ENCODE data around the gene MEAF6. TPM values are rescaled to one million over a fixed set of nuclear protein-coding genes. Genes with fewer than 3 reads are reported as not detected.
"Not testable (repeated sequence)": the region's sequence is repeated elsewhere in the genome, so short reads cannot be mapped to it uniquely, and the experiment has no call there.

Gene MEAF6
- 10 to 100 TPM; 48.0 to 66.8 TPM for total RNA-seq

- no peaks in the 10 kb centered on the region for H3K9me3 Mint-ChIP-seq
- peak within 1 kb of the TSS; percentile 95 to 98 for H3K27ac Mint-ChIP-seq
- peaks cover 12 to 23% of the 10 kb centered on the region in 2 donors for H3K36me3 Mint-ChIP-seq
Observed at GRCh38 chr1:37514350-37515184, at the start of gene MEAF6. MEAF6 (minus strand) TSS chr1:37514766; CDS start chr1:37514746, 20 bp downstream.

DNA sequence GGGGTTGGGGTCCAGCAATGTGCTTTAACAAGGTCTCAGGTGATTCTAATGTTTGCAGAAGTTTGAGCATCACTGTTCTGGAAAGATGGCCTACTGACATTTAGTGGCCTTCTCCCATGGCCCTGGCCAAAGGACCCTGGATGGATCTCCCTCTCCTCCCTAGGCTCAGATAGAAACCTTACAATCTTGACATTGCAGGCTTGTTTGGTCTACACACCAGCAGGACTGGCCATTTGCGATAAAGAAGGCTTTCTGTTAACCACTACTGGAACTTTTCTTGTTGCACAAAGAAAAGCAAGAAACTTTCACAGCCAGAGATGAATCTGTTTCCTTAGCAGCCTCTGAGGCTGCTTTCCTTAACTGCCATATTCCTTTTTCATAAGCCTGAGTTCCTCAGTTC is 48.4 kb upstream of the MEAF6 start:
- peak overlapping the region in 1 of 2 donors; percentile 47 for H3K27ac Mint-ChIP-seq

More at GRCh38 chr1:37514350-37515184, at the start of gene MEAF6:
- peak; percentile 88 to 89 for DNase-seq (ENCODE audit: low spot score in 2 of 2)
- ATAC-seq: peak; percentile 91 to 92

DNA sequence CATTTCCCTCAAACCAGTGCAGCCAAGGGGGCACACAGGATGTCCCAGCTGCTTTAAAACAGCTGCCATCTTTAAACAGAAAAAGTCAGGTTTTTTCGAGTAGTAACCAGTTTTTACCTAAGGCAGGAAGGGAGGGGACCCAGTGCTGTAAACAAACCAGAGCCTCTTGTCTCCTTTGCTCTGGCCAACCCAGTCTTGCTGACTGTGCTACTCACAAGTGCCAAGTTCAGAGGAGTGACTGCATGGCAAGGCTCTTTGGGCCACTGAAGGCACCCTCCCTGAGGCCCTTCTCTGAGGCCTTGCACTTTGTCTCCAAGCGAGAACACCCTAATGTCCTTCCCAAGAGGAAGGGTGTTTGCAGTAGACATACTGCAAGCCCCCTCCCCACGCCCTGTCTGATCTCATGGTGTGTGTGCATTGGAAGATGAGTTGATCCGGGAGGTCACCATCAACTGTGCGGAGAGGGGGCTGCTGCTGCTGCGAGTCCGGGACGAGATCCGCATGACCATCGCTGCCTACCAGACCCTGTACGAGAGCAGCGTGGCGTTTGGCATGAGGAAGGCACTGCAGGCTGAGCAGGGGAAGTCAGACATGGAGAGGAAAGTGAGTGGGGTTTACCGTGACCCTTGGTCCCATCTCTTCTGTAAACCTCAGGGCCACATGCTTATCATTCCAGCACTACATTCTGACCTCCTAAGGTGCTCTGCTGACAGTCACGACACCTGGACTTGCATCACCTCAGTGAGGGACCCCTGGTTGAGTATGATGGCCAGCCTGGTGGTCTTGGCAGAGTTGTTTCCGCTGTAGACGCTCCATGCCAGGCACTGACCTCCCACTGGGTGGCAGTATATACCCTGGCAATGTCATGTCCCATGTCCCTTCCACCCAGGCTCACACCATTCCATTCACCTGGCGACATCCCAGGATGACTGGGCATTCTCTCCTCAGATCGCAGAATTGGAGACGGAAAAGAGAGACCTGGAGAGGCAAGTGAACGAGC is 46.9 kb upstream of the MEAF6 start:
- peak in 1 of 2 donors; percentile 45 for DNase-seq (ENCODE audit: low spot score in 2 of 2)
- ATAC-seq: peak; percentile 64 to 74
- Mint-ChIP-seq H3K36me3 (peaks cover 0 to 5% of the 10 kb centered on the region in 2 donors), H3K27ac (peak overlapping the region; percentile 3 to 93), H3K9me3 (no peaks in the 10 kb centered on the region)

More for the DNA sequence above, 48.4 kb upstream of the MEAF6 start:
- no peak for DNase-seq (ENCODE audit: low spot score in 2 of 2)
- ATAC-seq: no peak
- H3K9me3 Mint-ChIP-seq: no peaks in the 10 kb centered on the region
- peaks cover 6 to 10% of the 10 kb centered on the region in 2 donors for H3K36me3 Mint-ChIP-seq

GRCh38 chr1:37560401-37561132 is 46.0 kb upstream of the MEAF6 start:
- ATAC-seq (no peak), DNase-seq (ENCODE audit: low spot score in 2 of 2) (no peak)
- Mint-ChIP-seq H3K9me3 (no peaks in the 10 kb centered on the region), H3K27ac (peak overlapping the region in 1 of 2 donors; percentile 51), H3K36me3 (peaks cover 0 to 3% of the 10 kb centered on the region in 2 donors)

DNA sequence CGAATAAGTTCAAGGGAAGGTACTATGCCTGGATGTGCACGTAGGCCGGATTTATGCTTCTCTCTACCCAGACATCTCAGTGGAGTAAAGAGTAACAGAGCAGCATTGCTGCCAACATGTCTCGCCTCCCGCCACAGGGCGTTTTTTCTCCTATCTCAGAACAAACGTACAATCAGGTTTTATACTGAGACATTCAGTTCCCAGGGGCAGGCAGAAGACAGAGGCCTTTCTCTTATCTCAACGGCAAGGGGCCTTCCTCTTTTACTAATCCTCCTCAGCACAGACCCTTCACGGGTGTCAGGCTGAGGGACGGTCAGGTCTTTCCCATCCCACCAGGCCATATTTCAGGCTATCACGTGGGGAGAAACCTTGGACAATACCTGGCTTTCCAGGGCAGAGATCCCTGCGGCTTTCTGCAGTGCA is 45.4 kb upstream of the MEAF6 start:
- not testable (repeated sequence) for ATAC-seq; H3K36me3 Mint-ChIP-seq; DNase-seq (ENCODE audit: low spot score in 2 of 2); H3K9me3 Mint-ChIP-seq; H3K27ac Mint-ChIP-seq

DNA sequence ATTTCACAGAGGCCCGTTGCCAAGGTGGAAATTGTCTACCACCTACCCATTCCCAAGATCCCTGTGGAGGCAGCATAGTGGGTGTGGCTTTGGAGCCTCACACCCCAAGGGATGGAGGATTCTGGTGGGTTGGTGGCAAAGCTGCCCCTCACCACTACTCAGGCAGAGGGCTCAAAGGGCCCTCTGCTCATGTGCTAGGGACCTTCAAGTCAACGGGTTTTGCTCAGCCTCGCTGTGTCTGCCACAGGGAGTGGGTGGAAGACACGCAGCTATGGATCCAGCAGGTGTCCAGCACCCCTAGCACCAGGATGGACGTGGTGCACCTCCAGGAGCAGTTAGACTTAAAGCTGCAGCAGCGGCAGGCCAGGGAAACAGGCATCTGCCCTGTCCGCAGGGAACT is 44.5 kb upstream of the MEAF6 start:
- ATAC-seq (no peak), DNase-seq (ENCODE audit: low spot score in 2 of 2) (no peak)
- Mint-ChIP-seq H3K27ac (peak overlapping the region in 1 of 2 donors; percentile 34), H3K9me3 (no peaks in the 10 kb centered on the region), H3K36me3 (peaks cover 4 to 5% of the 10 kb centered on the region in 2 donors)

DNA sequence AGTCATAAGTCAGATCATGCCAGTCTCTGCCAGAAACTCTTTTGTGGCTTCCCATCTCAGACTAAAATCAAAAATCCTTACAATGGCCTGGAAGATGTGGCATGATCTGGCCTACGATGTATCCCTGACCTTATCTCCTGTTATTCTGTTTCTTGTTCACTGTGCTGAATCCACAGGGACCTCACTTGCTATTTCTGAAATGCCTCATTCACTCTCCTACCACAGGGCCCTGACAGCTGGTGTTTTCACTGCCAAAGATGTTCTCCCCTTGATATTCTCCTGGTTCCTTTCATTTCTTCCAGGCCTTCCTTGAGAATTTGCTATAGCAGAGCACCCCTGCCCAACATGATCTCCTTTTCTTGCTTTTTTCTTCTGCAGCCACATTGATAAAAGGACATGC is 43.8 kb upstream of the MEAF6 start:
- H3K9me3 Mint-ChIP-seq: no peaks in the 10 kb centered on the region
- DNase-seq (ENCODE audit: low spot score in 2 of 2): no peak
- peak overlapping the region in 1 of 2 donors; percentile 34 for H3K27ac Mint-ChIP-seq
- peaks cover 8 to 10% of the 10 kb centered on the region in 2 donors for H3K36me3 Mint-ChIP-seq
- ATAC-seq: no peak

DNA sequence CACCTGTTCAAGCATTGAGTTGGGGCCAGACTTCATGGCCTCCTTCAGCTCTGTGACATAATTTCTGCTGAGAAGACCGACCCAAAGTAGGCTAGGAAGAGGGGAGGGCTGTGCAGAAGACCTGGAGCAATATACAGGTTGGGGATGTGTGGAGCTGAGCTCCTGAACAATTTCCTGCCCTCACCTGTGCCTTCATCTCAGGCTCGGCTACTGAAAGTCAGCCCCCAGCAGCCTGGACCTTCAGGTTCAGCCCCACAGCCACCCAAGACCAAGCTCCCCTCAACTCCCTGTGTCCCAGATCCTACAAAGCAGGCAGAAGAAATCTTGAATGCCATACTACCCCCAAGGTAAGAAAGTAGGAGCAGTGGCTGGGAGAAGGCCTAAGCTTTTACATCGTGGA is 42.8 kb upstream of the MEAF6 start:
- DNase-seq (ENCODE audit: low spot score in 2 of 2) (no peak), ATAC-seq (no peak)
- H3K36me3 Mint-ChIP-seq: peaks cover 15 to 19% of the 10 kb centered on the region in 2 donors
- H3K27ac Mint-ChIP-seq: no peak overlapping the region
- H3K9me3 Mint-ChIP-seq: no peaks in the 10 kb centered on the region

DNA sequence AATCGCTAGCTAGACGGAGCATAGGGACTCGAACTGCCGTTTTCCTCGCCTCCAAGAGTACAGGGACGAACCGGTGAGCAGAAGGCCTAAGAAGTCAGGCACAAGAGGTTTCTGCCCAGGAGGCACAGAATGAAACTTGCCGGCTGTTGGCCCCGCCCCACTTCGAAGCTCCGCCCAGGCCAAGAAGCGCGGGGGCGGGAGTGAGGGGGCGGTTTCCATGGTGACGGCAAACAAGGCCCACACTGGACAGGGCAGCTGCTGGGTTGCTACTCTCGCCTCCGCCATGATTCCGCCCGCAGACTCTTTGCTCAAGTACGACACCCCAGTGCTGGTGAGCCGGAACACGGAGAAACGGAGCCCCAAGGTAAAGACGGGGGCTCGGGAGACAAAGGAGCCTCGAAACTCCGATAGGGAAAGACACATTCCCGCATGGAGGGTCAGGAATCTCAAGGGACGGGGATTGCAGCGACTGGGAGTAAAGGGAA is 42.2 kb upstream of the MEAF6 start, which contains the start of gene DNALI1:
DNALI1 (plus strand) TSS at position 229 of the 485 bp plus-strand sequence; CDS start at position 284, 55 bp downstream.
- peak in 1 of 2 donors; percentile 50 for DNase-seq (ENCODE audit: low spot score in 2 of 2)
- Mint-ChIP-seq H3K9me3 (no peaks in the 10 kb centered on the region), H3K27ac (peak within 1 kb of the TSS in 1 of 2 donors; percentile 30), H3K36me3 (peaks cover 15 to 19% of the 10 kb centered on the region in 2 donors)
- no peak for ATAC-seq

DNA sequence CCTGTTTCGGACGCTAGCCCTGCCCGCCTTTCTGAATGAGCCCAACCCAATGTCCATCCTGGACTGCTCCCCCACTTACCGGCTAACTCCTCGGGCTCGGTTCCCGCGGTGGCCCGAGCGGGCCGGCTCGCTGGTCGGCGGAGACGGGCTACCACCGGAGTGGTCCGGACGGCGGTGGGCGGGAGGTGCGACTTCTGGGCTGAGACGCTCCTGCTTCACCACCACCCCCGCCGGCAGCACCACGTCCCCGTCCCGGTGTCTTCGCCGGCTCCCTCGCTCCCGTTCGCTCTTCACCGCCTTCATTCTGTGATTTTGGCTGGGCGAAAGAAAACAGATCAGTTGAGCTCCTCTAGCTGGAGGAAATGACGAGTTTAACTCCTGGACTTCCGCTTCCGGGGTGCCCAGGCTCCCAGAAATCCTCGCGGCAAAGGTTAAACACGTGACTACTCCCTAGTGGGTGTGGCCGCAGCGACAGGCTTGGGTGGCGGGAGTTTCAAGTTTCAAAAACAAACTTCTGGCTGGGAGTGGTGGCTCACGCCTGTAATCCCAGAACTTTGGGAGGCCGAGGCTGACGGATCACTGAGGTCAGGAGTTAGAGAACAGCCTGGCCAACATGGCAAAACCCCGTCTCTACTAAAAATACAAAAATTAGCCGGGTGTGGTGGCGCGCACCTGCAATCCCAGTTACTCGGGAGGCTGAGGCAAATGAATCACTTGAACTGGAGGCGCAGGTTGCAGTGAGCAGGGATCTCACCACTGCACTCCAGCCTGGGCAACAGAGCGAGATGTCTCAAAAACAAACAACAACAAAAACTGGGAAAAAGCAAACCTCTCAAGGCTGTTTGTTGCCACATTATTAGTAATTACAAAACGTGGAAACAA is 39.6 kb upstream of the MEAF6 start, which contains the start of gene SNIP1:
SNIP1 (minus strand) TSS at position 367 of the 882 bp plus-strand sequence; CDS start at position 303, 64 bp downstream.
- H3K9me3 Mint-ChIP-seq: no peaks in the 10 kb centered on the region
- ATAC-seq: peak; percentile 95 to 100

DNA sequence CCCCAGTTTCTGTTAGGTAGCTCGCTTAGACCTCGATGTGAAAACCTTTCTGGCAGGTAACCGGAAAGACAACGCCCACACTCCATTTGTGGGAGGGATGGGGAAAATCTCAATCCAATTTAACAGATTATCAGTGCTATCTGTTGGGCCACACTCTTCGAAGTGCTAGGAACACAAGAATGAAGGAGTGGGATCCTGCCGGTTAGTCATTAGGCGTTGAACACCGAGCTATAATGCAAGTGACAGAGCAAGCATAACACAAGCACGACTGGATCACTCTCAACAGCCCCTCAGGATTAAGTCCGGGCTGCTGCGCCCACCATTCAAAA is 39.0 kb upstream of the MEAF6 start:
- peak overlapping the region; percentile 83 to 99 for H3K27ac Mint-ChIP-seq
- peaks cover 19 to 20% of the 10 kb centered on the region in 2 donors for H3K36me3 Mint-ChIP-seq
- ATAC-seq (peak; percentile 4 to 10), DNase-seq (ENCODE audit: low spot score in 2 of 2) (no peak)
- no peaks in the 10 kb centered on the region for H3K9me3 Mint-ChIP-seq

More for the DNA sequence above, 39.6 kb upstream of the MEAF6 start, which contains the start of gene SNIP1:
- Mint-ChIP-seq H3K36me3 (peaks cover 15 to 19% of the 10 kb centered on the region in 2 donors), H3K27ac (peak within 1 kb of the TSS; percentile 99 to 100)
- DNase-seq (ENCODE audit: low spot score in 2 of 2): peak; percentile 86 to 92

- Mint-ChIP-seq H3K27ac (peak overlapping the region in 1 of 2 donors; percentile 76), H3K9me3 (no peaks in the 10 kb centered on the region), H3K36me3 (peaks cover 30 to 32% of the 10 kb centered on the region in 2 donors)
- DNase-seq (ENCODE audit: low spot score in 2 of 2) (no peak), ATAC-seq (no peak)
Observed at GRCh38 chr1:37549341-37549740, 34.8 kb upstream of the MEAF6 start.

DNA sequence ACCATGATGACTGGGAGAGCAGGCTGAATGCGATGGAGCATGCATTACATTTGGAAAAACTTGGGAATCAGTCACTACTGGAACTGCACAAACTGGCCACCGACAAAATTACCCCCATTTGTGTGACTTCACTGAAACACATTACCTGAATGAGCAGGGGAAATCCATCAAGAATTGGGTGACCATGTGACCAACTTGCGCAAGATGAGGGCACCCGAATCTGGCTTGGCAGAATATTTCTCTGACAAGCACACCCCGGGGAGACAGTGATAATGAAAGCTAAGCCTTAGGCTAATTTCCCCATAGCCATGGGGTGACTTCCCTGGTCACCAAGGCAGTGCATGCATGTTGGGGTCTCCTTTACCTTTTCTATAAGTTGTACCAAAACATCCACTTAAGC is 30.5 kb upstream of the MEAF6 start:
- no peak for ATAC-seq
- DNase-seq (ENCODE audit: low spot score in 2 of 2): no peak
- Mint-ChIP-seq H3K36me3 (peaks cover 18 to 31% of the 10 kb centered on the region in 2 donors), H3K27ac (no peak overlapping the region), H3K9me3 (no peaks in the 10 kb centered on the region)

GRCh38 chr1:37544530-37544929 is 30.0 kb upstream of the MEAF6 start:
- no peaks in the 10 kb centered on the region for H3K9me3 Mint-ChIP-seq
- H3K36me3 Mint-ChIP-seq: peaks cover 18 to 31% of the 10 kb centered on the region in 2 donors
- H3K27ac Mint-ChIP-seq: no peak overlapping the region
- DNase-seq (ENCODE audit: low spot score in 2 of 2) (no peak), ATAC-seq (no peak)

All from activated naive CD4-positive, alpha-beta T cell treated with anti-CD3 and anti-CD28 coated beads, Interleukin-2, amount 50 U/mL, for 72 hours (primary cell).